Measurements from ENCODE around the gene CEP112. TPM values are rescaled to one million over a fixed set of nuclear protein-coding genes. Genes with fewer than 3 reads are reported as not detected.

Gene CEP112
- total and polyA plus RNA-seq, 2 of the 8 experiments (the other 6 are each of a cell fraction or from before 2014, with no cell fraction given) = 0.62 to 3.1 TPM

DNA sequence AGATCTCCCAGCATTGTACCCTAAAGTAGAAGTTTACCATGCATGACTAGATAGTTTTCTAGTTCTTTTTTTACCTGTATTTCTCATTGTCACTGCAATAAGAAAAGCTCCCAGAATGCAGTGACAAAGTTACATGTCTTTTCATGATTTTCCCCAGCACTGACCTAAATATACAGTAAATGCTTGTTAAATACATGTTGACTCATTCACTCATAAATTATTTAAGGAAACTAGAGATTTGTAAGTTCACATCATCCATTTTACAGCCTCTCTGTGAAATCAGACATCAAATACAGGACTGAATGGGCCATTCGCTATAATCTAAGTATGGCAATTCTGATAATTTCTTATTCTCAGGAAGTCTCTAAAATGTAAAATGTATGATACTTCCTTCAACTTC lies 371.6 kb downstream of the CEP112 start (continued):
- no peak for TF ChIP-seq CHD7 (IDR thresholded peaks at IDR 0.05; ENCODE audit: insufficient replicate concordance, low read length)
- TF ChIP-seq, protein P1, sequence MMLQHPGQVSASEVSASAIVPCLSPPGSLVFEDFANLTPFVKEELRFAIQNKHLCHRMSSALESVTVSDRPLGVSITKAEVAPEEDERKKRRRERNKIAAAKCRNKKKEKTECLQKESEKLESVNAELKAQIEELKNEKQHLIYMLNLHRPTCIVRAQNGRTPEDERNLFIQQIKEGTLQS (IDR thresholded peaks at IDR 0.05; ENCODE audit: insufficient read depth, low read depth, low read length) = no peak
- TF ChIP-seq SP4 (IDR thresholded peaks at IDR 0.05; ENCODE audit: low read length) = no peak
- no peak for TF ChIP-seq JUN (IDR thresholded peaks at IDR 0.05; ENCODE audit: low read depth, low read length)
- TF ChIP-seq KDM1A (IDR thresholded peaks at IDR 0.05; ENCODE audit: borderline replicate concordance, low read length) = no peak
- no peak for TF ChIP-seq KDM5A (IDR thresholded peaks at IDR 0.05; ENCODE audit: low read length)
- TF ChIP-seq RFX5 (IDR thresholded peaks at IDR 0.05; ENCODE audit: borderline replicate concordance, low read depth, low read length) = no peak
- no peak for TF ChIP-seq E2F6 (IDR thresholded peaks at IDR 0.05)
- no peak for TF ChIP-seq BACH1 (IDR thresholded peaks at IDR 0.05; ENCODE audit: low read length)

Data from H1 (cell line).